Endothelial cell of umbilical vein (primary cell): ENCODE measurements around the gene GRAMD4. TPM values are rescaled to one million over a fixed set of nuclear protein-coding genes. Genes with fewer than 3 reads are reported as not detected.

Source experiments
- BruUV-seq: library from RNA; stranded (reverse); fragments of 400-500 nt; replicated peaks from 2 replicates; lab custom pipeline; 2021; lab: Mats Ljungman, UMichigan
- CTCF ChIA-PET: fragments of 300-600, 350-600 bp; sonication (Branson Sonifier 250); formaldehyde crosslinking; loops from one replicate; lab custom pipeline; 2021; ENCODE audit warnings: antibody characterized with exemption, inconsistent platforms; lab: Charles Lee
- POLR2A ChIA-PET: fragments of 300-600, 350-600 bp; sonication (Branson Sonifier 250); formaldehyde crosslinking; loops from one replicate; lab custom pipeline; 2021; ENCODE audit warnings: antibody characterized with exemption, inconsistent platforms; lab: Charles Lee
- DNase-seq: peaks from one replicate; pipeline ENCODE4 v3.0.0-alpha.2; 2011; ENCODE audit warnings: low read depth, low spot score
- FAIRE-seq: peaks from 2 replicates; lab custom pipeline; 2011; peaks lifted over from hg19 to GRCh38; lab: Jason Lieb, UNC
- H2AFZ ChIP-seq: 2 replicates; pipeline ENCODE4 v1.6.0; 2012; ENCODE audit warnings: low read depth, low read length, control low read depth, inconsistent platforms
- H3K27ac ChIP-seq: 2 replicates; pipeline ENCODE4 v1.5.1; 2011; ENCODE audit warnings: low read depth, mild to moderate bottlenecking, control low read depth, low read length, moderate library complexity; ENCODE audit not compliant: insufficient read depth
- H3K27me3 ChIP-seq, 2 experiments: 2 replicates each; pipeline versions ENCODE4 v1.6.0 to v1.6.1; 2011; ENCODE audit warnings: low read length in 2 of 2, mixed read lengths in 1 of 2; ENCODE audit not compliant: control insufficient read depth in 2 of 2, insufficient read depth in 2 of 2
- H3K36me3 ChIP-seq, 2 experiments: 2 replicates in 1 of 2; 3 replicates in 1 of 2; pipeline ENCODE4 v1.5.1; 2011; ENCODE audit warnings: low read length in 2 of 2, mild to moderate bottlenecking in 1 of 2, moderate library complexity in 1 of 2; ENCODE audit not compliant: control insufficient read depth in 2 of 2, insufficient read depth in 2 of 2; ENCODE audit errors: extremely low read depth in 1 of 2
- H3K4me1 ChIP-seq: 3 replicates; pipeline ENCODE4 v1.5.1; 2011; ENCODE audit warnings: mild to moderate bottlenecking, low read length; ENCODE audit not compliant: control insufficient read depth, insufficient read depth; ENCODE audit errors: extremely low read depth
- H3K4me2 ChIP-seq: 2 replicates; pipeline ENCODE4 v1.6.1; 2011; ENCODE audit warnings: low read length, control low read depth, mixed read lengths; ENCODE audit not compliant: insufficient read depth
- H3K4me3 ChIP-seq, 3 experiments: fragments of 200-600 bp in 1 of 3; sonication (generic), shearing (Covaris generic) in 1 of 3; replicated peaks in 1 of 3; 2 replicates each; pipeline ENCODE4 v1.5.1; 2011 to 2016; ENCODE audit warnings: control low read depth in 3 of 3, low read length in 3 of 3, mild to moderate bottlenecking in 2 of 3, inconsistent platforms in 1 of 3, low read depth in 1 of 3, moderate library complexity in 1 of 3; ENCODE audit not compliant: insufficient read depth in 1 of 3
- H3K79me2 ChIP-seq: 2 replicates; pipeline ENCODE4 v1.6.0; 2012; ENCODE audit warnings: low read length, inconsistent platforms; ENCODE audit not compliant: control insufficient read depth, insufficient read depth
- H3K9ac ChIP-seq: replicated peaks from 2 replicates; pipeline ENCODE3; 2011; ENCODE audit warnings: low read length, control low read depth; ENCODE audit not compliant: insufficient read depth; ENCODE audit errors: extremely low read depth
- H3K9me1 ChIP-seq: replicated peaks from 3 replicates; pipeline ENCODE4 v1.6.0; 2011; ENCODE audit warnings: mild to moderate bottlenecking, low read length; ENCODE audit not compliant: control insufficient read depth, insufficient read depth; ENCODE audit errors: extremely low read depth
- H3K9me3 ChIP-seq: replicated peaks from 2 replicates; pipeline ENCODE4 v1.5.1; 2012; ENCODE audit warnings: low read length, inconsistent platforms; ENCODE audit not compliant: control insufficient read depth, insufficient read depth
- H4K20me1 ChIP-seq: replicated peaks from 2 replicates; pipeline ENCODE3; 2011; ENCODE audit warnings: mild to moderate bottlenecking, low read length; ENCODE audit not compliant: control insufficient read depth, insufficient read depth; ENCODE audit errors: extremely low read depth
- EZH2 ChIP-seq: IDR thresholded peaks from 2 replicates; pipeline ENCODE4 v1.6.1; 2012; ENCODE audit warnings: borderline replicate concordance, low read depth, mild to moderate bottlenecking, moderate library complexity, low read length, inconsistent platforms; ENCODE audit not compliant: severe bottlenecking
- FOS ChIP-seq: IDR thresholded peaks from 2 replicates; pipeline ENCODE4 v1.6.1; 2011; ENCODE audit warnings: mild to moderate bottlenecking, low read length, moderate library complexity, borderline replicate concordance; ENCODE audit not compliant: insufficient read depth
- GATA2 ChIP-seq: IDR thresholded peaks from 2 replicates; pipeline ENCODE4 v1.7.0; 2011; ENCODE audit warnings: low read depth, mild to moderate bottlenecking, moderate library complexity, mixed read lengths, low read length; ENCODE audit not compliant: insufficient read length, insufficient read depth
- JUN ChIP-seq: IDR thresholded peaks from 2 replicates; pipeline ENCODE4 v1.6.1; 2011; ENCODE audit warnings: borderline replicate concordance, low read depth; ENCODE audit not compliant: insufficient read length, insufficient read depth
- MYC ChIP-seq: IDR thresholded peaks from one replicate; pipeline ENCODE4 v1.6.1; 2011; ENCODE audit warnings: mild to moderate bottlenecking, low read depth, low read length
- POLR2A ChIP-seq: IDR thresholded peaks from 2 replicates; pipeline ENCODE4 v1.6.1; 2012; ENCODE audit warnings: low read depth, mild to moderate bottlenecking, control low read depth, low read length
- POLR2AphosphoS5 ChIP-seq: IDR thresholded peaks from 2 replicates; pipeline ENCODE4 v1.6.1; 2012; ENCODE audit warnings: low read depth, mild to moderate bottlenecking, control low read depth, low read length, moderate library complexity; ENCODE audit not compliant: insufficient read depth
- dilution Hi-C: fragments of 300-500 bp; cut with MboI; formaldehyde crosslinking; loops from one replicate; pipeline ENCODE4 v1.15.0; 2019; ENCODE audit warnings: low sequenced_read_pairs; ENCODE audit not compliant: extremely low pct_ligation_motif_present
- intact Hi-C: fragments of 100-400 bp; cut with micrococcal nuclease; formaldehyde crosslinking; loops from one replicate; pipeline ENCODE4 v1.10.0; 2022
- polyA plus RNA-seq, 4 experiments: library from polyadenylated mRNA; depleted of rRNA in 3 of 4; stranded (reverse) in 3 of 4; unstranded in 1 of 4; fragments of >200 nt; gene quantifications; 2 replicates each; pipeline versions ENCODE4 v1.2.1 to v1.2.3, GENCODE V29; 2011 to 2012; ENCODE audit warnings: missing spikeins in 1 of 4
- total RNA-seq: library from RNA; stranded (reverse); gene quantifications from 2 replicates; pipeline ENCODE4 v1.2.3, GENCODE V29; 2021
- TF ChIP-seq, protein P1 (sequence below), 2 donors: IDR thresholded peaks; 1 replicate in 1 of 2; 2 replicates in 1 of 2; pipeline ENCODE4 v1.5.1; 2011; ENCODE audit warnings: low read length in 2 of 2, mild to moderate bottlenecking in 2 of 2, moderate library complexity in 2 of 2, control low read depth in 1 of 2, inconsistent platforms in 1 of 2, low read depth in 1 of 2; ENCODE audit not compliant: insufficient read depth in 1 of 2; ENCODE audit errors: extremely low read depth in 1 of 2
- TF ChIP-seq, protein P2 (sequence below): IDR thresholded peaks from 2 replicates; pipeline ENCODE4 v1.6.1; 2011; ENCODE audit not compliant: insufficient read depth, insufficient read length

GRAMD4 gene
- total and polyA plus RNA-seq, 2 donors (not counting 3 experiments of a cell fraction or from before 2014, with no cell fraction given): 5.9 to 14.8 TPM

DNA sequence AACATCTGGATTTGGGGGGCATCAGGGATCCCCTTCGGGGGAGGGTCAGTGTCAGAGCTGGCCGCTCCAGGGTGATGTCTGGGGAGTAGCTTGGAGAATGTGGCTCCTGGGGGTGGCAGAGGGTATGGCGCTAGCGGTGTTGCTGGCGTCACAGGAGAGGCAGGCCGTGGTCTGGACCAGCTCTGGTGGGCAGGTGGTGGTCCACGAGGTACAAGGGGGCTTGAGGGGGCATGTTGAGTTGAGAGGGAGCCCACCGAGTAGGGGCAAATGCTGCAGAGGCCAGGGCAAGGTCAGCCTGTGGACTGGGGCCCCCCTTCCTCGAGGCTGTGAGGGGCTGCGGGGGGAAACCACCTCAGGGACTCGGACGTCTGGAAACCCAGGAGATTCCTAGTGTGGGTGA lies 8.6 kb downstream of the GRAMD4 start:
- TF ChIP-seq GATA2: no peak
- TF ChIP-seq POLR2A: no peak
- TF ChIP-seq, protein P1, sequence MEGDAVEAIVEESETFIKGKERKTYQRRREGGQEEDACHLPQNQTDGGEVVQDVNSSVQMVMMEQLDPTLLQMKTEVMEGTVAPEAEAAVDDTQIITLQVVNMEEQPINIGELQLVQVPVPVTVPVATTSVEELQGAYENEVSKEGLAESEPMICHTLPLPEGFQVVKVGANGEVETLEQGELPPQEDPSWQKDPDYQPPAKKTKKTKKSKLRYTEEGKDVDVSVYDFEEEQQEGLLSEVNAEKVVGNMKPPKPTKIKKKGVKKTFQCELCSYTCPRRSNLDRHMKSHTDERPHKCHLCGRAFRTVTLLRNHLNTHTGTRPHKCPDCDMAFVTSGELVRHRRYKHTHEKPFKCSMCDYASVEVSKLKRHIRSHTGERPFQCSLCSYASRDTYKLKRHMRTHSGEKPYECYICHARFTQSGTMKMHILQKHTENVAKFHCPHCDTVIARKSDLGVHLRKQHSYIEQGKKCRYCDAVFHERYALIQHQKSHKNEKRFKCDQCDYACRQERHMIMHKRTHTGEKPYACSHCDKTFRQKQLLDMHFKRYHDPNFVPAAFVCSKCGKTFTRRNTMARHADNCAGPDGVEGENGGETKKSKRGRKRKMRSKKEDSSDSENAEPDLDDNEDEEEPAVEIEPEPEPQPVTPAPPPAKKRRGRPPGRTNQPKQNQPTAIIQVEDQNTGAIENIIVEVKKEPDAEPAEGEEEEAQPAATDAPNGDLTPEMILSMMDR (IDR thresholded peaks at IDR 0.05; ENCODE audit: extremely low read depth in 1 of 2, insufficient read depth in 1 of 2, low read depth in 1 of 2, low read length in 2 of 2): no peak
- no peak for TF ChIP-seq EZH2
- TF ChIP-seq JUN: no peak
- no peak for TF ChIP-seq FOS
- no peak for TF ChIP-seq POLR2AphosphoS5
- TF ChIP-seq, protein P2, sequence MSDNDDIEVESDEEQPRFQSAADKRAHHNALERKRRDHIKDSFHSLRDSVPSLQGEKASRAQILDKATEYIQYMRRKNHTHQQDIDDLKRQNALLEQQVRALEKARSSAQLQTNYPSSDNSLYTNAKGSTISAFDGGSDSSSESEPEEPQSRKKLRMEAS: no peak
- TF ChIP-seq MYC: no peak
- no peaks in the 10 kb centered on the region for H3K9me3 ChIP-seq

More for the DNA sequence above, 8.6 kb downstream of the GRAMD4 start:
- Histone ChIP-seq H3K4me3 (no peak overlapping the region), H3K4me2 (no peak overlapping the region), H3K9ac (no peak overlapping the region), H3K9me1 (no peaks in the 10 kb centered on the region), H4K20me1 (no peaks in the 10 kb centered on the region), H3K79me2 (no peaks in the 10 kb centered on the region), H3K27me3 (no peaks in the 10 kb centered on the region), H3K4me1 (no peaks in the 10 kb centered on the region), H3K27ac (no peak overlapping the region), H2AFZ (no peak overlapping the region), H3K36me3 (no peaks in the 10 kb centered on the region)
- DNase-seq: no peak
- dilution Hi-C loops (no loop called here), intact Hi-C loops (no loop called here)
- FAIRE-seq: no peak
- no TSS peak for BruUV-seq
- ChIA-PET POLR2A (no interaction called here), CTCF (interaction anchor here (0.6 kb wide), 1 partner anchor 16 kb away, joined by 4 read pairs; no protein-coding TSS in a partner anchor)
